AG09309 (cell line): ENCODE data around the gene FAM209B.
"Not testable (repeated sequence)": the region's sequence is repeated elsewhere in the genome, so short reads cannot be mapped to it uniquely, and the experiment has no call there.

ENCODE experiments used
- DNase-seq: peaks from one replicate; pipeline ENCODE4 v3.0.0-alpha.2; 2010; ENCODE audit warnings: low read depth
- H3K4me3 ChIP-seq: 2 replicates; pipeline ENCODE4 v1.5.1; 2011; ENCODE audit warnings: mild to moderate bottlenecking, low read depth, low read length, moderate library complexity; ENCODE audit not compliant: control insufficient read depth
- CTCF ChIP-seq: IDR thresholded peaks from 2 replicates; pipeline ENCODE4 v1.5.1; 2011; ENCODE audit warnings: mild to moderate bottlenecking, low read depth, low read length, inconsistent platforms; ENCODE audit not compliant: insufficient read depth, control insufficient read depth; ENCODE audit errors: missing control alignments

FAM209B gene

GRCh38 chr20:56558968-56559367 lies 25.9 kb downstream of the FAM209B start:
- no peak overlapping the region for H3K4me3 ChIP-seq
- no peak for DNase-seq

DNA sequence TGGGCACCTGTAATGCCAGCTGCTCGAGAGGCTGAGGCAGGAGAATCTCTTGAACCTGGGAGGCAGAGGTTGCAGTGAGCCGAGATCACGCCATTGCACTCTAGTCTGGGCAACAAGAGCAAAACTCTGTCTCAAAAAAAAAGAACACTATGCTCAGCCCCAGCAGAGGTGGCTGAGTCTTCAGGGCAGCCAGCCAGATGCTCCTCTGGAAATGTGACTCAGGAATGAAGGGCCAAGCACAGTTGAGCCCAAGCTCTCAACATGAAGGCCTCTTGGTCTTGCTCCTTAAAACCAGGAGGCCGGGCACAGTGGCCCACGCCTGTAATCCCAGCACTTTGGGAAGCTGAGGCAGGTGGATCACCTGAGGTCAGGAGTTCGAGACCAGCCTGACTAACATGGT lies 31.5 kb downstream of the FAM209B start:
- not testable (repeated sequence) for DNase-seq, H3K4me3 ChIP-seq

More at GRCh38 chr20:56558968-56559367, 25.9 kb downstream of the FAM209B start:
- TF ChIP-seq CTCF, result no peak

GRCh38 chr20:56565511-56565910 lies 32.5 kb downstream of the FAM209B start:
- no peak for DNase-seq
- H3K4me3 ChIP-seq, result no peak overlapping the region
- TF ChIP-seq CTCF, result no peak

GRCh38 chr20:56566621-56567020 lies 33.6 kb downstream of the FAM209B start:
- no peak overlapping the region for H3K4me3 ChIP-seq
- DNase-seq, result no peak

DNA sequence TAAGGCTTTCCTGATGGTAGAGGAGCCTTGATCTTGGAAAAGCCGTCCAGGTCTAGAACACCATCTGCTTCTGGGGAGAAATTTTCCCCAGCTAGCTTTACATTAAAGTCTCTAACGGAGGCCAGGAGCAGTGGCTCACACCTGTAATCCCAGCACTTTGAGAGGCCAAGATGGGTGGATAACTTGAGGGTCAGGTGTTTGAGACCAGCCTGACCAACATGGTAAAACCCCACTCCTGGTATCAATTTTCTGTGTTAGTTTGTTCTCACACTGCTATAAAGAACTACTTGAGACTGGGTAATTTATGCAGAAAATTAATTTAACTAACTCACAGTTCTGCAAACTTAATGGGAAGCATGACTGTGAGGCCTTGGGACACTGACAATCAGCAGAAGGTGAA lies 37.8 kb downstream of the FAM209B start:
- TF ChIP-seq CTCF, result no peak
- no peak overlapping the region for H3K4me3 ChIP-seq
- DNase-seq, result no peak

More at GRCh38 chr20:56566621-56567020, 33.6 kb downstream of the FAM209B start:
- TF ChIP-seq CTCF, result no peak

GRCh38 chr20:56572172-56572571 lies 39.1 kb downstream of the FAM209B start:
- no peak for TF ChIP-seq CTCF
- no peak for DNase-seq
- H3K4me3 ChIP-seq, result no peak overlapping the region

GRCh38 chr20:56573986-56574385 lies 40.9 kb downstream of the FAM209B start:
- DNase-seq, result no peak
- no peak for TF ChIP-seq CTCF

More at GRCh38 chr20:56573986-56574385, 40.9 kb downstream of the FAM209B start:
- H3K4me3 ChIP-seq, result no peak overlapping the region
